OCI-LY1 (cell line): ENCODE results near the gene TEX30.
A peak's percentile ranks its signal among the peaks of the same experiment; 100 is the strongest.

Source experiments
- H2AFZ ChIP-seq: fragments of 200-600 bp; sonication (generic), shearing (Covaris generic); 2 replicates; pipeline ENCODE4 v1.6.0; 2014; ENCODE audit warnings: antibody characterized with exemption, mild to moderate bottlenecking, low read length
- H3F3A ChIP-seq: fragments of 200-600 bp; sonication (generic), shearing (Covaris generic); 2 replicates; pipeline ENCODE4 v1.6.0; 2014; ENCODE audit warnings: mild to moderate bottlenecking, antibody characterized with exemption, low read length, moderate library complexity; ENCODE audit not compliant: insufficient read depth
- H3K27ac ChIP-seq: fragments of 200-600 bp; sonication (generic); 2 replicates; pipeline ENCODE4 v1.5.1; 2014; ENCODE audit warnings: low read length, mixed run types, mild to moderate bottlenecking, low read depth; ENCODE audit not compliant: poor library complexity, severe bottlenecking
- H3K27me3 ChIP-seq: fragments of 200-600 bp; sonication (generic); 2 replicates; pipeline ENCODE4 v1.6.0; 2014; ENCODE audit warnings: antibody characterized with exemption, mild to moderate bottlenecking, low read length, moderate library complexity; ENCODE audit not compliant: insufficient read depth
- H3K36me3 ChIP-seq: fragments of 200-600 bp; sonication (generic); 2 replicates; pipeline ENCODE4 v1.6.1; 2014; ENCODE audit warnings: mild to moderate bottlenecking, antibody characterized with exemption, low read length, moderate library complexity, mixed read lengths; ENCODE audit not compliant: insufficient read depth
- H3K4me1 ChIP-seq: fragments of 200-600 bp; sonication (generic); 2 replicates; pipeline ENCODE4 v1.5.1; 2014; ENCODE audit warnings: mild to moderate bottlenecking, low read length, moderate library complexity; ENCODE audit not compliant: insufficient read depth, severe bottlenecking
- H3K4me2 ChIP-seq: fragments of 200-600 bp; sonication (generic), shearing (Covaris generic); 2 replicates; pipeline ENCODE4 v1.6.1; 2014; ENCODE audit warnings: low read length
- H3K4me3 ChIP-seq: fragments of 200-600 bp; sonication (generic); 2 replicates; pipeline ENCODE4 v1.5.1; 2014; ENCODE audit warnings: low read length, low read depth, mild to moderate bottlenecking, mixed read lengths; ENCODE audit not compliant: poor library complexity, severe bottlenecking
- H3K79me2 ChIP-seq: fragments of 200-600 bp; shearing (Covaris generic); 2 replicates; pipeline ENCODE4 v1.6.1; 2016; ENCODE audit warnings: mixed run types, low read length, mixed read lengths; ENCODE audit not compliant: insufficient read depth
- H3K9ac ChIP-seq: fragments of 200-600 bp; sonication (generic), shearing (Covaris generic); 2 replicates; pipeline ENCODE4 v1.6.1; 2014; ENCODE audit warnings: mild to moderate bottlenecking, low read length, mixed read lengths
- H3K9me2 ChIP-seq: fragments of 200-600 bp; sonication (generic), shearing (Covaris generic); 2 replicates; pipeline ENCODE4 v1.6.1; 2014; ENCODE audit warnings: low read depth, mild to moderate bottlenecking, low read length, mixed read lengths
- H3K9me3 ChIP-seq: fragments of 200-600 bp; shearing (Covaris generic); 2 replicates; pipeline ENCODE4 v1.6.1; 2014; ENCODE audit warnings: low read length, mixed read lengths
- H4K20me1 ChIP-seq: fragments of 200-600 bp; sonication (generic), shearing (Covaris generic); 2 replicates; pipeline ENCODE4 v1.6.0; 2016; ENCODE audit warnings: mild to moderate bottlenecking, low read length; ENCODE audit not compliant: insufficient read depth
- EZH2 ChIP-seq: fragments of 200-600 bp; sonication (generic), shearing (Covaris generic); IDR thresholded peaks from 2 replicates; pipeline ENCODE4 v1.8.0; 2017; ENCODE audit warnings: borderline replicate concordance, mixed run types, mild to moderate bottlenecking, antibody characterized with exemption, low read length, moderate library complexity, mixed read lengths
- TF ChIP-seq, protein P1 (sequence below): fragments of 200-600 bp; sonication (generic), shearing (Covaris generic); IDR thresholded peaks from 2 replicates; pipeline ENCODE4 v1.5.1; 2017; ENCODE audit warnings: mild to moderate bottlenecking, antibody characterized with exemption, low read length, moderate library complexity, mixed read lengths

Gene TEX30

DNA sequence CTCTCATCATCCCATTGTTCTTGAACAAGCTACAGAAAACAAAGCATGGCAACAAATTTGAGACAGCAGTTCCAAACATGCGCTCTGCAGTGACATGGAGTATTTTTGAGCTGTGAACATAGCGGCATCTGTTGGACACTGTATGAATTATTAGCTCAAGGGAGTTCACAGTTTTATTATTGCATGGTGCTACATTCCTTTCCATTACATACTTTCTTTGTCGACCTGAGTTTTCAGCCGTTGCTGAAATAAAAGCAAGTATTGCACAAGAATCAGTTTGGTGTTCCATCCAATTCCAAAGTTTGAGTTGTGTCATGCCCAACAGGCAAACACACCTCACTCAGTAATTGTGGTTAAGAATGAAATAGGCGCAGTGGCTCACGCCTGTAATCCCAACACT, 48.7 kb downstream of the TEX30 start:
- H4K20me1 ChIP-seq, result no peaks in the 10 kb centered on the region
- H3K4me3 ChIP-seq, result no peak overlapping the region
- H3K4me2 ChIP-seq, result no peak overlapping the region
- H3K36me3 ChIP-seq, result no peaks in the 10 kb centered on the region
- H3K9me3 ChIP-seq, result no peaks in the 10 kb centered on the region
- no peaks in the 10 kb centered on the region for H3F3A ChIP-seq
- H3K79me2 ChIP-seq, result no peaks in the 10 kb centered on the region
- H2AFZ ChIP-seq, result no peak overlapping the region
- no peaks in the 10 kb centered on the region for H3K9me2 ChIP-seq
- no peaks in the 10 kb centered on the region for H3K27me3 ChIP-seq
- TF ChIP-seq, protein P1, sequence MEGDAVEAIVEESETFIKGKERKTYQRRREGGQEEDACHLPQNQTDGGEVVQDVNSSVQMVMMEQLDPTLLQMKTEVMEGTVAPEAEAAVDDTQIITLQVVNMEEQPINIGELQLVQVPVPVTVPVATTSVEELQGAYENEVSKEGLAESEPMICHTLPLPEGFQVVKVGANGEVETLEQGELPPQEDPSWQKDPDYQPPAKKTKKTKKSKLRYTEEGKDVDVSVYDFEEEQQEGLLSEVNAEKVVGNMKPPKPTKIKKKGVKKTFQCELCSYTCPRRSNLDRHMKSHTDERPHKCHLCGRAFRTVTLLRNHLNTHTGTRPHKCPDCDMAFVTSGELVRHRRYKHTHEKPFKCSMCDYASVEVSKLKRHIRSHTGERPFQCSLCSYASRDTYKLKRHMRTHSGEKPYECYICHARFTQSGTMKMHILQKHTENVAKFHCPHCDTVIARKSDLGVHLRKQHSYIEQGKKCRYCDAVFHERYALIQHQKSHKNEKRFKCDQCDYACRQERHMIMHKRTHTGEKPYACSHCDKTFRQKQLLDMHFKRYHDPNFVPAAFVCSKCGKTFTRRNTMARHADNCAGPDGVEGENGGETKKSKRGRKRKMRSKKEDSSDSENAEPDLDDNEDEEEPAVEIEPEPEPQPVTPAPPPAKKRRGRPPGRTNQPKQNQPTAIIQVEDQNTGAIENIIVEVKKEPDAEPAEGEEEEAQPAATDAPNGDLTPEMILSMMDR, result peak; percentile 78
- no peak for TF ChIP-seq EZH2
- no peak overlapping the region for H3K27ac ChIP-seq
- H3K4me1 ChIP-seq, result no peaks in the 10 kb centered on the region
- H3K9ac ChIP-seq, result no peak overlapping the region

DNA sequence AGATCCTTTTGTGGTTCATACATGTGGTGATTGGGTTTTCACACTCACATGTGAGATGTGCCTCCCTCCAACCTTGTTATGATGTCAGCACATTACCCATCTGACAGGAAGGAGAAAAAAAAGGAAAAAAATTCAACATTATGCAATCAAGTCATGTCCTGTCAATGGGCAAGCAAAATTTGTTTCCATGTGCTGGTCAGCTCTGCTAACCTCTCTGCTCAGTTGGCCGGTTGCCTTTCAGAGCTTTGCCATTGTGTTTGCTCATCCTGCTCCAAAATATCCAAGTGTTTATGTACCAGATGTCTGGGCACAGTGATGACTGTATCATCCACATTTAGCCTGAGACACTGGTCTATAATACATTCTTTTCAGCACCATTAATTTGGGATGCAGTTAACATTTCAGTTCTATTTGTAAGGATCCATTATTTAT, 51.8 kb downstream of the TEX30 start:
- Histone ChIP-seq H3K4me3 (no peak overlapping the region), H3K79me2 (no peaks in the 10 kb centered on the region), H3K9me3 (no peaks in the 10 kb centered on the region), H3K9me2 (no peaks in the 10 kb centered on the region), H3K27ac (no peak overlapping the region), H3K36me3 (no peaks in the 10 kb centered on the region), H4K20me1 (no peaks in the 10 kb centered on the region), H3K4me2 (no peak overlapping the region), H3K9ac (no peak overlapping the region), H3K4me1 (no peaks in the 10 kb centered on the region), H2AFZ (no peak overlapping the region), H3F3A (no peaks in the 10 kb centered on the region), H3K27me3 (no peaks in the 10 kb centered on the region)
- no peak for TF ChIP-seq EZH2
- TF ChIP-seq, protein P1, result no peak

DNA sequence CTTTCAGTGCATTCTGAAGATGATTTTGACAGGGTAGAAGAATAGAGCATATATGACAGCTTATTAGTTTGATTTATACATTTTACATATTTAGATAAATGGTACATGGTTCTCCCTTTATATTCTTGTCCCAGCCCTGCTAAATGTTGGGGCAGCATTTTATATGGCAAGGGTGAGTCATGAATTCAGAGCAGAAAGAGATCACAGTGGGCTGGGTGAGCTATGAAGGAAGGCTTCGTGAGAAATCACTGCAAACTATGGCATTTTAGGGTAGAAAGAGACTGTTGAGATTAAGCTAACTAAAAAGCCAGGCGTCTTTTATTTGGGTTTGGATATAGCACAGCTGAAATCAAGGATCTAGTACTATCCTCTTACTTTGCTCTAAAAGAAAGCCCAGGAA, 54.8 kb downstream of the TEX30 start:
- no peaks in the 10 kb centered on the region for H3K27me3 ChIP-seq
- H2AFZ ChIP-seq, result no peak overlapping the region
- H3K4me2 ChIP-seq, result no peak overlapping the region
- no peaks in the 10 kb centered on the region for H3K4me1 ChIP-seq
- no peaks in the 10 kb centered on the region for H3F3A ChIP-seq
- H3K27ac ChIP-seq, result no peak overlapping the region
- no peaks in the 10 kb centered on the region for H3K9me3 ChIP-seq
- H3K79me2 ChIP-seq, result no peaks in the 10 kb centered on the region
- no peaks in the 10 kb centered on the region for H3K36me3 ChIP-seq
- H3K9ac ChIP-seq, result no peak overlapping the region
- H3K4me3 ChIP-seq, result no peak overlapping the region
- H3K9me2 ChIP-seq, result no peaks in the 10 kb centered on the region
- H4K20me1 ChIP-seq, result no peaks in the 10 kb centered on the region
- no peak for TF ChIP-seq EZH2
- TF ChIP-seq, protein P1, result no peak
